ENCODE results near the gene RELB. TPM values are rescaled to one million over a fixed set of nuclear protein-coding genes. Genes with fewer than 3 reads are reported as not detected.

RELB gene
- total and polyA plus RNA-seq, 10 of the 15 experiments (the other 5 are each of a cell fraction or from before 2014, with no cell fraction given) = 0.66 to 43.8 (median 12.8) TPM

- peak; percentile 99 for TF ChIP-seq NBN (IDR thresholded peaks at IDR 0.05)
- TF ChIP-seq E2F8 (IDR thresholded peaks at IDR 0.05; ENCODE audit: low read depth, partially characterized antibody) = peak; percentile 94
- TF ChIP-seq NFIC (IDR thresholded peaks at IDR 0.05; ENCODE audit: low read depth, low read length) = peak; percentile 16; the same call in 1 of the 2 replicates
- no peak for TF ChIP-seq SUPT20H (IDR thresholded peaks at IDR 0.05; ENCODE audit: borderline replicate concordance, control insufficient read depth, low read depth, low read length)
- peak; percentile 70 for TF ChIP-seq RUNX3 (IDR thresholded peaks at IDR 0.05; ENCODE audit: low read length)
- peak; percentile 17; the same call in 1 of the 2 replicates for TF ChIP-seq SIN3A (IDR thresholded peaks at IDR 0.05; ENCODE audit: low read depth, low read length)
- TF ChIP-seq SKIL (IDR thresholded peaks at IDR 0.05; ENCODE audit: low read depth, poor library complexity, severe bottlenecking) = peak; percentile 83
- TF ChIP-seq E4F1 (IDR thresholded peaks at IDR 0.05; ENCODE audit: borderline replicate concordance, partially characterized antibody) = peak; percentile 83
- no peak for TF ChIP-seq HSF1 (IDR thresholded peaks at IDR 0.05; ENCODE audit: low read depth, low read length)
- TF ChIP-seq PAX5 (IDR thresholded peaks at IDR 0.05; ENCODE audit: borderline replicate concordance, low read depth, low read length) = peak; percentile 96
- peak; percentile 15 for TF ChIP-seq SIX5 (IDR thresholded peaks at IDR 0.05; ENCODE audit: low read depth, low read length, severe bottlenecking)
- peak; percentile 61 for TF ChIP-seq NKRF (conservative IDR thresholded peaks at IDR 0.05)
- TF ChIP-seq HDGF (IDR thresholded peaks at IDR 0.05) = peak; percentile 76
- TF ChIP-seq SMAD5 (IDR thresholded peaks at IDR 0.05; ENCODE audit: low read depth) = peak; percentile 75
Observed at GRCh38 chr19:44954649-44955504, 46.4 kb upstream of the RELB start, which contains the start of gene CLPTM1 (continued).
